Placental epithelial cell (primary cell): ENCODE measurements around the gene RHBDF2. TPM values are rescaled to one million over a fixed set of nuclear protein-coding genes. Genes with fewer than 3 reads are reported as not detected.

Source experiments
- total RNA-seq: library from RNA; depleted of rRNA; stranded (reverse); fragments of >200 nt; gene quantifications from 2 replicates; pipeline ENCODE4 v1.2.3, GENCODE V29; 2012

RHBDF2 gene
- total RNA-seq: 11.0 and 15.8 TPM in 2 replicates

GRCh38 chr17:76501018-76501826 is at the start of gene RHBDF2:
Gene RHBDF2, minus strand, starts transcription at chr17:76501423. Its CDS starts 19,899 bp downstream, at chr17:76481524.

DNA sequence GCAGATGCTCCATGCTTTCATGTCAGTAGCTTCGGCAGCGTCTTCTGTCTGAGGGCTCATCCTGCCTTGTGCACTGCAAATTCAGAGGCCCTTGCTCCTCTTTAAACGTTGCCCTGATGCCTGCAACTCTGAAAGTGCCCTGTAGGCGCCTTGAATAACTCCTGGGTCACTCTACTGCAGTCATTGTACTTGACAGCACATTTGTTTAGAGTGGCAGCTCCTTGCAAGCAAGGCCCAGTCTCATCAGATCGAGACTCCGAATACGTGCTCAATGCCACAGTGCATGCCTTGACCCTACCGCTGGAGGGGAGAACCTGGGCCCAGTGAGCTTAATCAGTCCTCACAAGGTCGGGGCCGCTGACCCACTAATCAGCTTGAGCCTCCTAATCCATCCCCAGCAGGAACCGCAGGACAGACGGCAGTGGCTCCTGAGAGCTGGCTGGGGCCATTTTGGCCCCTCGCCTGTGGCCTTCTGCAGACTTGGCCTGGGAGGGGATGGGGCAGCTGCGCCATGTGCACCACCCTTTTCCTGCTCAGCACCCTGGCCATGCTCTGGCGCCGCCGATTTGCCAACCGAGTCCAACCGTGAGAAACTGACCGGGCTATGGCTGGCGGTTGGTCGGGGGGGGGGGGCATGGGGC is 38.5 kb upstream of the RHBDF2 start, which contains the start of gene PRCD:
Gene PRCD, plus strand, starts transcription at position 414 of the 641 bp plus-strand sequence. Its CDS starts 98 bp downstream, at position 512.

DNA sequence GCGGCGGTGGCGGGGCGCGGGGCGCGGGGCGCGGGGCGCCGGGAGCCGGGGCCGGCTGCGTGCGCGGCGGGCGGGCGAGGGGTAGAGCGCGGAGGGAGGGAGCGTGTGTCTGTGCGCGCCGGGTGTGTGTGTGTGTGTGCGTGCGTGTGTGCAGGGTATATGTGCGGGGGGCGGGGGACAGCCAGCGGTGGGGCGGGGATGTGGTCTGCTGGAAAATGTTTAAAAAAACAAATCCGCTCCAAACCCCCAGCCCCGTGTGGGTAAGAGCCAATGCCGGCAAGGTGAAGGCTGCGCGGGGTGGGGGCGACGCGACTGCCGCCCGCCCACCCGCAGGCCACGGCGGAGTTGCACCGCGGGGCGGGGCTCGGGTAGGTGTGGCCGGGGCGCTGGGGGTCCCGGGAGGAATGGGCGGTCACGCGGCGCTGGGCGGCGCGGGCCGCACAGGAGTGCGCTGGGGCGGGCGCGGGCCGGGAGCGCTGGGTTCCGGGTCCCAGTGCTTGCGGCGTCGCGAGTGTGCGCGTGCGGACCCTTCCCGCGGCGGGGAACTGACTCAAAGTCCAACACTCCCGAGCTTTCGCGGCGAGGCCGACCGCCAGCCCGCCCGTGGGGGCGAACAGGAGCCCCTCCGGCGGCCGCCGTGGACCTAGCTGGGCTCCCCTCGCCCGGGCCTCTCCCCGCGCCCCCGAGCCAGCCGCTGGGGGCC is 36.5 kb upstream of the RHBDF2 start, which contains the start of gene CYGB:
Gene CYGB, minus strand, starts transcription at position 132 of the 703 bp plus-strand sequence. CDS start 167 bp downstream, outside the sequence.

GRCh38 chr17:76467366-76467765 is 33.9 kb downstream of the RHBDF2 start, which contains the start of gene AANAT:
Gene AANAT, plus strand, starts transcription at chr17:76467603. Its CDS starts 1,144 bp downstream, at chr17:76468747.

GRCh38 chr17:76452660-76453430 is 48.4 kb downstream of the RHBDF2 start, which contains the start of gene UBE2O:
Gene UBE2O, minus strand, starts transcription at chr17:76453152. Its CDS starts 11 bp downstream, at chr17:76453141.

Other genes with a start within 250 kb of the RHBDF2 start
- gene UBALD2, start 236.1 kb downstream of the RHBDF2 start, total RNA-seq: 2.7 and 4.9 TPM in 2 replicates
- 3.8 and 12.2 TPM in 2 replicates for gene QRICH2, start 193.1 kb downstream of the RHBDF2 start, total RNA-seq
- 76.9 and 231 TPM in 2 replicates for gene PRPSAP1, start 147.5 kb downstream of the RHBDF2 start, total RNA-seq
- 62.8 and 90.7 TPM in 2 replicates for gene SPHK1, start 116.8 kb downstream of the RHBDF2 start, total RNA-seq
- gene UBE2O, start 48.3 kb downstream of the RHBDF2 start, total RNA-seq: 11.2 and 17.3 TPM in 2 replicates
- gene AANAT, start 33.8 kb downstream of the RHBDF2 start, total RNA-seq: 0.79 TPM in 1 of 2 replicates, not detected in the other
- gene CYGB, start 36.3 kb upstream of the RHBDF2 start, total RNA-seq: 1.2 and 2.0 TPM in 2 replicates
- 0.43 TPM in 1 of 2 replicates, not detected in the other for gene PRCD, start 38.6 kb upstream of the RHBDF2 start, total RNA-seq
- gene ST6GALNAC2, start 84.4 kb upstream of the RHBDF2 start, total RNA-seq: 8.6 and 20.8 TPM in 2 replicates
- 0.79 and 1.3 TPM in 2 replicates for gene ST6GALNAC1, start 142.3 kb upstream of the RHBDF2 start, total RNA-seq
- 263 and 346 TPM in 2 replicates for gene MXRA7, start 209.5 kb upstream of the RHBDF2 start, total RNA-seq
- gene JMJD6, start 225.2 kb upstream of the RHBDF2 start, total RNA-seq: 11.4 and 11.5 TPM in 2 replicates
- gene METTL23, start 225.4 kb upstream of the RHBDF2 start, total RNA-seq: 17.9 and 23.2 TPM in 2 replicates
- 94.6 and 210 TPM in 2 replicates for gene SRSF2, start 235.9 kb upstream of the RHBDF2 start, total RNA-seq
- gene MFSD11, start 236.7 kb upstream of the RHBDF2 start, total RNA-seq: 46.2 and 49.5 TPM in 2 replicates